Activated CD4-positive, CD25-positive, alpha-beta regulatory T cell treated with anti-CD3 and anti-CD28 coated beads, Interleukin-2, amount 50 U/mL, for 16 hours (primary cell): ENCODE results near the gene DEPP1.

Experiments
- DNase-seq: peaks from one replicate; pipeline ENCODE4 v3.0.0-alpha.2; 2020; ENCODE audit warnings: low read depth, low spot score

The DEPP1 gene

DNA sequence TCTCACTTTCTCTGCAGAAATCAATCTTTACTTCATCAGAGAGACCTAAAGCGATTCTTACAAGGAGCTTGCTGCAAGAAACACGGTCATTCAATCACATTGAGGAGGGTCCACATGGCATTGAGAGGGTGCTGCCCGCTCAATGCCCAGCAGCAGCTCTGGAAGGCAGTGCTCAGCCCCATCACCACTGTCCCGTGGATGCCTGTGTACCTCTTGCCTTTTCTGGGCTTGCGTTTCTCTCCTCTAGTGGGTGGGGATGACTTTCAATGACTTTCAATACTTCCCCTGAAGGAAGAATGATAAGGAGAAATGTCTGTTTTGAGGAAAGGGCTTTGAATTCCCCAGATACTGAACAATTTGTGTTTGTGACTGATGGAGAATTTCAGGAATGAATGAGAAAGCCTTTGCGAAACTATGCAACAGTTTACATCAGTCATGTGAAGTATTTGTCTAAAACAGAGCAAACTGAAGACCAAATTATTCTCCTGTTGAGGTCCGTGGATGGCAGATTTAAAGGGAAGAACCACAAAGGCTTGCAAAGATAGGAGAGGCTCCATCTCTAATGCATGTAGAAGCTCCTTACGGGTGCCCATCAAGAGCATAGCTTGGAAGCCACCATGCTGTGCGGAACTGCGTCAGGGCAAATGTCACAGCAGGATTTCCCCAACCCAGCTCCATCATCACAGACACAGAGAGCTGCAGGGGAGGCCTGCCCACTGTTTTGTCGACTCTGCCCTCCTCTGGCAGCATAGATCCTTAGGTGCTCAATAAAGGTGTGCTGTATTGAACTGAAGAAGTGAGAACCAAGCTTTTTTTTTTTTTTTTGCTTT is 15.5 kb upstream of the DEPP1 start:
- no peak for DNase-seq

DNA sequence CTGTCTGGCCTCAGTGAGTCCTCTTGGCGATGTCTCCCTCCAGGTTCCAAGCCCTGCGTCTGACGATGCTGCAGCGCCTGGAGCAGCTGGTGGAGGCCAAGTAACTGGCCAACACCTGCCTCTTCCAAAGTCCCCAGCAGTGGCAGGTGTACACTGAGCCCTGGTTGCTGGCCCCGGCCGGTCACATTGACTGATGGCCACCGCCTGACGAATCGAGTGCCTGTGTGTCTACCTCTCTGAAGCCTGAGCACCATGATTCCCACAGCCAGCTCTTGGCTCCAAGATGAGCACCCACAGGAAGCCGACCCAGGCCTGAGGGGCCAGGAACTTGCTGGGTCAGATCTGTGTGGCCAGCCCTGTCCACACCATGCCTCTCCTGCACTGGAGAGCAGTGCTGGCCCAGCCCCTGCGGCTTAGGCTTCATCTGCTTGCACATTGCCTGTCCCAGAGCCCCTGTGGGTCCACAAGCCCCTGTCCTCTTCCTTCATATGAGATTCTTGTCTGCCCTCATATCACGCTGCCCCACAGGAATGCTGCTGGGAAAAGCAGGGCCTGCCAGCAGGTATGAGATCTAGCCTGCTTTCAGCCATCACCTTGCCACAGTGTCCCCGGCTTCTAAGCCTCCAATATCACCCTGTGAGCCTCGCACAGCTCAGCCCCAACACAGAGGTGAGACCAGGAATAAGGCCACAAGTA is 14.8 kb upstream of the DEPP1 start:
- no peak for DNase-seq

DNA sequence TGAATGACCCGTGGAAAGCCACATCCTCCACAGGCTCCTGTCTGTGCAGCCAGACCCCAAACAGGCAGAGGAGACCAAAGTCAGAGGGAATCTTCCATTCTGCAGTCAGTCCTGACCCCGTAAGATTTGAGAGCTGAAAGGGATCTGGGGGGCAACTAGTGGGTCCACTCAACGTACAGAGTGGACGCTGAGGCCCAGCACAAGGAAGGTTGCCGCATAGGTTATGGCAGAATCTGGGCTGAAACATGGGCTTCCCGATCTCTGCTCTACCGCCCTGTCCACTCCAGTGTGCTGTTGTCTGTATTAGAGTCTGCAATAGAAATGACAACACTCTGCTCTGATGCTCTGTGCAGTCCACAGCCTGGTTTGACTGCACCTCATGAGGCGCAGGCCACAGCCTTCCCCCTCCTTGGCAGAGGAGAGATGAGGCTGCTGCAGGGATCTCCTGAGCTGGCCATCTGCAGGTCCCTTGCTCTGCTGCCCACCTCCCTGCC is 14.2 kb upstream of the DEPP1 start:
- DNase-seq: no peak

DNA sequence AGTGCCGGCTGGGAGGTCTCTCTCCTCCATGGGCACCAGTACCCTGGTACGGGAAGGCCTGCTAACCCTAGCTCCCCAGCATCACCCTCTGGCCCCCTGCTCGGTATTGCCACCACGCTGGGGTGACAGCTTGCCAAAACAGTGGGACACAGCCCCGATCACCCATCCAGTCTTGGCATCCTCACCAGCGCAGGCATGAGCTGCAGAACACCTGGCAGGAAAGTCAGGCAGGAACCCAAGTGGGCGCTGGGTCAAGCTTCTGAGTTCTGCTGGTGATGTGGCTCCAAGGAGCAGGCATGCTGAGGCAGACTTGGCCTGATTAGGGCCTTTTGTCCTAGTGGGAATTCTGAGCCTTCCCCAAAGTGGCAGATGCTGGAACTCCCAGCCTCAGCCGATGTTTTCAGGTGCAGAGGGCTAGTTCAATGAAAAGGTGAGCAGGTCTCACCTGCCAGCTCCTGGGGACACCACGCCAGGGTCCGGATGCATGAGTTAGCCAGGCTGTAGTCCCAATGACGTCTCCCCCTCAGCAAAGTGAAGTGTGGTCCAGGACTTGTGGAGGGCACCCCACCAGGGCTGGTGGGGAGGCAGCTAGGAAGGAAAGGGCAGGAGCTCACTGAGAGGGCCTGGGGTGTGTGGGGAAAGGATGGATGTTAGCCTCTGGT is 13.6 kb upstream of the DEPP1 start:
- DNase-seq: no peak

DNA sequence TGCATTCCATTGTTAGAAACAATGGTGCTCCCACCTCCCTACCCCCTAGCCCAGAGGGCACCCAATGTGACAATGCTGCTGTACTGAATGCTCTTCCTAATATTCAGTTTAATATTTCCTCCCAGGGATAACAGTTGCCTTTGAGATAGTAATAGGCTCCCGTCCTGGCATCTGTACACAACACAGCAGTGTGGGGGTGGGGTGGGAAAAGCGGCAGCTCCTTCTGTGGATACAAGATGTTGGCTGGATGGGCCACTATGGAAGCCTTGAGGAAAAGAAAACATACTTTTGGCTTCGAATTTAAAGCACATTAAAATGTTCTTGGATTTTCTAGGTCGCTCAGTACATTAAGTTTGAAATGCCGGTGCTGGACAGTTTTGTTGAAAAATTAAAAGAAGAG is 13.0 kb upstream of the DEPP1 start:
- no peak for DNase-seq

DNA sequence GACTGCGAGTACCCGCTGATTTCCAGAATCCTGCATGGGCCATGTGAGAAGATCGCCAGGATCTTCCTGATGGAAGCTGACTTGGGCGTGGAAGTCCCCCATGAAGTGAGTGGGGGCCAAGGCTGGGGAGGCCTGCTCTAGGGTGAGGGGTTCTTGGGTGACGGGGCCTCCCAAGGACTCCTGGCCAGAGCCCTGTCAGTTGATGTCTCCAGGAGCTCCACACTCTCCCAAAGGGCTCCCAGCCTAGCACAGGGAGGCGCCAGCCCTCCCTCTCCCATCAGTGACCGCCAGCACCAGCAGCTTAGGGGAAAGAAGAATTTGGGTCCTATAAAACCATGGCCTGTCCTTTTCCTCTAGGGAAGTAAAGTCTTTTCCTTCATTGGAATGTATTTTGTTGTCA is 12.4 kb upstream of the DEPP1 start:
- no peak for DNase-seq

DNA sequence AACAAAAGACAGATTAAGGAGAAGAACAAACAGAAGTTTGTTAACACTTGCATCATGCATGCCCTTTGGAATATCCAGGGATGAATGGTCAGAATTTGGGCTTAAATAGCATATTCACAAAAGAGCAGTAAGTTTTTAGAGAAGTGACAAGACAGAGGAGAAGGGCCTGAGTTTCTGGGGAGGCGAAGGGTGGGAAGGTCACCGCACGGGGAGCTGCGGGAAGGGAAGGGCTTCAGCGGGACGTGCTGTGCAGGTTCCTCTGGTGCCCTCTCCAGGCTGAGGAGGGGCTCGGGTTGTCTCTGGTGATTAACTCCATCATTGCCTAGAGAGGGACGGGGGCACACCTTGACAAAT is 11.7 kb upstream of the DEPP1 start:
- DNase-seq: no peak

DNA sequence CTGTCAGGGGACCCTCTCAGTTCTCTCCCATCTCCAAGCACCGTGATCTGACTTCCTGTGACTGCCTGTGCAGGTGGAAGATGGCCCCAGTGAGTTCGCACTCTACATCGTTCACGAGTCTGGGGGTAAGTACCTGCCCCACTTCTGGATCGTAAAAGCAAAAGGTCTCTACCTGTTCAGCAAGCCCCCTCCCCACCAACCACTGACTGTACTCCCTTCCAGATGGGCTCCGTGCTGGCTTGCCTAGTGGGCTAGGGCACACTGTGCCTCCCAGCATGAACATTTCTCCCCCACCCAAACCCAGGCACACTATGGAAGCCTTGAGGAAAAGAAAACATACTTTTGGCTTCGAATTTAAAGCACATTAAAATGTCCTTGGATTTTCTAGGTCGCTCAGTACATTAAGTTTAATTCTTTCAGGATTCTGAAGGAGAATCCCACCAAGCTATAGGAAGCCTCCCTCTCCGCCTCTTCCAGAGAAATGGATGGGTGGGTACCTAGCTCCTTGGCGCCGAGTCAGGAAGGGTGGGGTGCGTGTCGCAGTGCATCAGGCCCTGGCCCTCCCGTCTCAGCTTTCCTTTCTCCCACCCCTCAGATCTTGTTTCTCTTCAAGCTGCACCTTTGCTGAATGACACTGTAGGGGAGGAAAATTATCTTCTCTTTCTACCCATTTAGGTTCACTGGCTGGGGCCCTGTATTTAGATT is 11.1 kb upstream of the DEPP1 start:
- DNase-seq: no peak

DNA sequence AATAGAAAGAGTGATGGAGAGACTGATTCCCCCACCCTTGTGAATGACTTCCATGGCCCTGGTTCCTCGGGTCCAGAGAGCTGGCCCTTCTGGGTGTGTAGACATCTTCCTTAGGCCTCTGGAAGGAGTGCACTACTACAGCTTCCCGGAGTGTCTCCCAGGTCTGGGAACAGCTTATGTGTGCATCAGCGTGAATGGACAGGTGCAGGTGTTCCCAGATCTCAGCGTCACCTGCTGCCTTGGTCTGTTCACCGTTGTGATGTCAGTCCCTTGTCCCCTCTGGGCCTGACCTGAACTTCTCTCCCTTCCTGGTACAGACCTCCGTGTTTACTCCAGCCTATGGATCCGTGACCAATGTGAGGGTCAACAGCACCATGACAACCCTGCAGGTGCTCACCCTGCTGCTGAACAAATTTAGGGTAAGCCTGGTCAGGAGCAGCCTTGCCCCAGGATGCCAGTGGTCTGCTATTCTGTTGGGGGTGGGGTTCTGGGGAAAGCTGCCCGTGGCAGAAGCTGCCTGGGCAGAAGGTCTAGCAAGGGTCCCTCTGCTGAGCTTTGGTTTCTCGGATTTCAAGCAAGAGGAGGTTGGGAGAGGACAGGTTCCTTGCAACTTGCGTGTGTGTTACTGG is 10.5 kb upstream of the DEPP1 start:
- no peak for DNase-seq

DNA sequence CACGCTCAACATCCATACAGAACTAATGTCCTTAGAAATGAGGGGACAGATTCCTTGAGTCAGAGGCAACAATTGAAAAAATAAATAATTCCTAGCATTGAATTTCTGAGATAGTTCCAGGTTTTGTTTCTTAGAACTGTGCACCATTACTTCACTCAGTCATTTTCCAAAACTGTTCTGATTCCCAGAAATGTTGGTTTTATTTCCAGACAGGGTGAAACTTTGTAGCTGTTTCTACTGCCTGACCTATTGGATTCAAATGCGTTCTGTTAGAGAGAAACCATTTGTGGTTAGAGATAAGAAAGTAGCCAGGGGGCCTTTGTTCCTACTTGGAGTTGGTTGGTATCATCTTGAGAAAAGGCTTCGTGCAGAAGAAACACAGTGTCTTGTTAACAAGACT is 8.1 kb upstream of the DEPP1 start:
- DNase-seq: no peak

DNA sequence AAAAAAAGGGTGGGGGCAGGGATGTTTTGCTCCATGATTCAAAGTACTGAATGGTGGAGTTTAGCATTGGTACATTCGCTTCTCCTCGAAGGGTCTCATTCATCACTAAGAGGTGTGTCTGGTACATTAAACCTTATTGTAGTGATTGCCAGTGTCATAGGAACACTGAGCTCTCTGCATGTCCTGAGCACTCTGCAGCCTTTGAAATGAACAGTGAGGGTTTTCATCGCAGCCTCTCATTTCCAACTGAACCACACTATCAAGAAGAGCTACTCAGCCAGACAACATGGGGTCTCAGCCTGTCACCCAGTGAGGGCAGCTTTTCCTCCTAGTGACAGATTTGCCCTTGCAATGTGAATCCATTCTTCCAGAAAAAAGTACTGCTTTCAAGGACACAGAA is 7.6 kb upstream of the DEPP1 start:
- no peak for DNase-seq

DNA sequence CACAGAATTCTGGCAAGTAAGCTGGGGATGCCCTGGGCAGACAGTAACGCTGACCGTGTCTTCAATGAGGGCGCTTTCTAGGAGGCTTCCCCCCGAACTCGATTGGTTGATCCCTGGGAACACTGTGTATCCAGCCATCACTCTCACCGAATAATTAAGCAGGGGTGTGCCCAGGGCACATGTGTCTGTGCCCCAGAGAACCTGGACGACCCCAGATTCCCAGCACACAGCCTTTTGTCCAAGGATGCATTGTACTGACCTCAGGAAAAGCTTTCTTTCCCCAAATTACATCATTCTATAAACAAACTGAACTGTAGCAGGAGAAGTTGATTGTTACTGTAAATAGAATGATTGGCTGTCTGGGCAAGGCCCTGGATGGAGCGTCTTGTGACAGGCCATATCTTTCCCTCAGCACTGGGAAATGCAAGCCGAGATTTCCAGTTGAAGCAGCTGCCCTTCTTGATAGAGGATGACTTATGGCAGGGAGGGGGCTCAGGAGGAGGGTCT is 6.6 kb upstream of the DEPP1 start:
- DNase-seq: no peak

DNA sequence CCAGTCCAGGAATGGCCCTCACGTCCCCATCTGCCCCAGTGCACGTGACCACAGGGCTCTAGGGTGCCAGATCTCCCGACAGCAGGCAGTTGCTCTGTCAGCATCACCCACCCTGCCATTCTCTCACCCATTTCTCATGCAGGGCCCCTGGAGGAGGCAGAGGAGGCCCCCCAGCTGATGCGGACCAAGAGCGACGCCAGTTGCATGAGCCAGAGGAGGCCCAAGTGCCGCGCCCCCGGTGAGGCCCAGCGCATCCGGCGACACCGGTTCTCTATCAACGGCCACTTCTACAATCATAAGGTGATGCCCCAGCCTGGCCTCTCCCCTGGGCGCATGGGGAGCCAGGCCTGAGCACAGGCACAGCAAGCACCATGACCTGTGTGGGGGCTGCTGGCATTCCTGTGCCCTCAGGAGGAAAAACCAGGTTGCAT is 6.1 kb upstream of the DEPP1 start:
- DNase-seq: no peak

DNA sequence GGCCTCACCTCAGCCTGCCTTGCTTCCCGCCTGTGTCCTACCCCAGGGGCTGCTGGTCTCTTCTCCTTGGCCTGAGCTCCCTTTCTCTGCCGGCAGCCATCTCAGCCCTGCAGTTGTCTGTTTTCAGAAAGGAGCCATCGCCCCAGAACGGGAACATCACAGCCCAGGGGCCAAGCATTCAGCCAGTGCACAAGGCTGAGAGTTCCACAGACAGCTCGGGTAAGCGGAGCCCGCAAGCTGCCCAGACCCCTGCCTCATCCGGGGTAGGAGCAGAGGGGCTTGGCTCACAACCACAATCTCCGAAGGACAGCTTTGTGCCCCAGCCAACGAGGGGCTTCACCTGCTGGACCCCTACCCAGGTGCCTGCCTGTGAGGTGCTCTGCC is 5.3 kb upstream of the DEPP1 start:
- DNase-seq: no peak

DNA sequence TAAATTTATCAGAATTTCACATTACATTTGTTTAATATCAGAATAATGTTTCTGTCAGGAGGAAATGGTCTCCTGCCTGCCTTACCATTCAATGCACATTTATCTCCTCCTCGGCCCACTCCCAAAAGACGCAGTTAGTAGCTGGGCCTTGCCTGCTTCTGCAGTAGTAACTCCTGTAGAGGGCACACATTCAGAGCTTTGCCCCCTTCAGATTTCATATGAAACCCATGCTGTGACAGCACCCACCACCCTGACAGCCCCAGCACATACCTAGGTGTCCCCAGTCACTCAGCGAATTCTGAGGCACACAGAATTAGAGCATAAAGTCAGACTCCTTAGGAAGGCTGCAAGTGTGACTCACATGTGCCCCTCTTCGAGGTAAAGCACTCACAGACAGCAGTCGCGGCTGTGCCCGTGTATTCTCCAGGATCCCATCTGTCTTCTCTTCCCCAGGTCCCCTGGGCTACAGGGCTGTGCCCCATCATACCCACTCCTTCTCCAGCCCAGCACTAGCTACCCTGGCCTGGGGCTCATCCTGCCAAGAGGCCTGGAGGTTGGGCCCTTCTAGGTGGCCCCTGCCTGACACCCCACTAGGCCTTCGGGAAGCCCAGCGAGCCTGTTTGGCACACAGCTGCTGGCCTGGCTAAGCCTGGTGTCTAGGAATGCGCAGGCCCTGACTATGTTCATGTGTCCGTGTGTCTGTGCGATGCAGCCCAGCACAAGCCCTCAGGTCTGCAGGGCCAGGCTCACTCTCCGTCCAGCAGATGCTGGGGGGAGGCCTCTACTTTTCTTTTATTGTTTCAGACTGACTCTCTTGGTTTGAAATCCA is 4.7 kb upstream of the DEPP1 start:
- no peak for DNase-seq

DNA sequence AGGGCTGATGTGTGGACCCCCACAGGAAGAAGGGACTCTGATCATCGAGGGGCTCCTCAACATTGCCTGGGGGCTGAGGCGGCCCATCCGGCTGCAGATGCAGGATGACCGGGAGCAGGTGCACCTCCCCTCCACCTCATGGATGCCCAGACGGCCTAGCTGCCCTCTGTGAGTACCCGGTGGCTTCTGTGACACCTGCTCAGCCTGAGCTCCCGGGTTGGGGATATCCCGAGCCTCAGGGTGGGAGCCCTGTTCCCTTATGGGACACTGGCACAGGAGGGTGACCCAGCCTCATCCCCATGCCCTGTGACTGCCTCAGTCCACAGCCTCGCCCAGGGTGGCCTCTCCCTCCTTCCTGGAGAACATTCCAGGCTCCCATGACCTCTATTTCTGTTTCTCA is 3.9 kb upstream of the DEPP1 start:
- DNase-seq: no peak

DNA sequence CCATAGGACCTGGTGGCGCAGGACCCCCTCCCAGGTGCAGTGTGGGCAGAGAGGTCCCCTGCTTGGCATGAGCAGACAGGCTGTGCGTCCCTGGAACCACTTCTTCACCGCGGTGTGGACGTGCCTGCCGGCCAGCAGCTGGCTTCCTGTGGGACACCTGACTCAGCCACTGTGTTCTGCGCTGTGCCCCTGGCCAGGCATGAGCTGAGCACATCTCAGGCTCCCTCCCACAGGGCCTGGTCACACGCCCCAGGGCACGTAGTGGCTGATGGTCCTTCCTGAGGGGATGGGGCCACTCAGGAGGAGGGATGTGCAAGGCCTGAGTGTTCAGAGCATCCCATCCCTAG is 3.5 kb upstream of the DEPP1 start:
- DNase-seq: no peak

DNA sequence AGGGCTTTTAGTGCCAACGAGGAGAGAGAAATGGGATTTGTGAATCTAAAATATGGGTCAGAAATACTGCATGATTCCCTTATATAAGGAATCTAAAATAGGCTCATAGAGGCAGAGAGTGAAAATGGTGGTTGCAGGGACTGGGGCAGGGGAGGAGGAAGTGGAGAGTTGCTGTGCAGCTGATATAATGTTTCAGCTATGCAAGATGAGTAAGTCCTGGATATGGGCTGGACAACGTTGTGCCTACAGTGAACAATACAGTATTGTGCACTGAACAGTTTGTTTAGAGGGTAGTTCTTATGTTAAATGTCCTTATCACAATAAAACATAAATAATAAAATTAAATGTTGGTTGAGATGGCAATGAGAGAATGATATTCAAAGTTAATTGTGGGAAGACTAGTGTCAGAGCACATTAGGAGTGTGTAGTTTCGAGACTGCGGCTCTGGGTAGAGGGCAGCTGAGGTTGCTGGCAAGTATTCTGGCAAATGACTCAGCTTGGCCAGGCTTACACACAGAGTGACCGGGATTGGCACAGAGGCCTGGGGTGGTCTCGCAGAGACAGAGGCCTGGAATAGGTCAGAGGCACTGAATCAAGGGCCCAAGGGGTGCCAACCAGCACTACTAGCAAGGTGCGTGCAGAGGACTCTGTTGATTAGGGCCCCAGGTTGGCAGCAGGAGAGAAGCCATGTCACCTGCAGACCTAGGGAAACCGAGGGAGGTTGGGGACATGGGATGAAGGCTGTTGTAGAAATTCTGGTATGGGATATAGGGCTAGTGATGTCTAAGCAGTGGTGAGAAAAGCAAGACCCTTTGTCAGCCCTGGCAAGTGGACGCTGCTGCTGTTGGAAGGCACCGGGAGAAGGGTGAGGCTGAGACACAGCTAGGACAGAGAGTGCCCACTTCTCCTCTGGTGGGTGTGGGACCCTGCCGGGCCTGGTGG is 2.8 kb upstream of the DEPP1 start:
- DNase-seq: no peak
